WI38 (cell line): ENCODE results near the gene POLR1E.

Experiments
- H3K4me3 ChIP-seq: 2 replicates; pipeline ENCODE4 v1.5.1; 2011; ENCODE audit warnings: low read depth, mild to moderate bottlenecking, control low read depth, low read length
- TF ChIP-seq, protein P1 (sequence below): IDR thresholded peaks from 2 replicates; pipeline ENCODE4 v1.5.1; 2012; ENCODE audit warnings: low read depth, mild to moderate bottlenecking, control low read depth, low read length

The POLR1E gene

DNA sequence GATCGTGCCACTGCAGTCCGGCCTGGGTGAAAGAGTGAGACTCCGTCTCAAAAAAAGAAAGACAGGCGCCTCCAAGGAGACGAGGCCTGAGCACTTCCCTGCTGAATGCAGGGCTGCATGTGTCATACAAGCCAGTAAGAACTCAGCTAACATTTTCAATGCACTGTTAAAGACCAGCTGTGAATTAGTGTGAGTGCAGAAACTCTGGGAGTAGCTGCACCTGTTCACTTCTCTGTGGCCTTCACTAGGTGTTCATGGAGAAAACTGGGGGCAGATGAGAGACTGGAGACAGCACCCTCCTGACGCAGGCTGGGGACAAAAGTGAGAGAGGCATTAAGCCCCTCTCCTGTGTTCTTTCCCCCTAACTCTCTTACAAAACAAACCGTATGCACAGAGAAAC, 48.7 kb downstream of the POLR1E start:
- TF ChIP-seq, protein P1, sequence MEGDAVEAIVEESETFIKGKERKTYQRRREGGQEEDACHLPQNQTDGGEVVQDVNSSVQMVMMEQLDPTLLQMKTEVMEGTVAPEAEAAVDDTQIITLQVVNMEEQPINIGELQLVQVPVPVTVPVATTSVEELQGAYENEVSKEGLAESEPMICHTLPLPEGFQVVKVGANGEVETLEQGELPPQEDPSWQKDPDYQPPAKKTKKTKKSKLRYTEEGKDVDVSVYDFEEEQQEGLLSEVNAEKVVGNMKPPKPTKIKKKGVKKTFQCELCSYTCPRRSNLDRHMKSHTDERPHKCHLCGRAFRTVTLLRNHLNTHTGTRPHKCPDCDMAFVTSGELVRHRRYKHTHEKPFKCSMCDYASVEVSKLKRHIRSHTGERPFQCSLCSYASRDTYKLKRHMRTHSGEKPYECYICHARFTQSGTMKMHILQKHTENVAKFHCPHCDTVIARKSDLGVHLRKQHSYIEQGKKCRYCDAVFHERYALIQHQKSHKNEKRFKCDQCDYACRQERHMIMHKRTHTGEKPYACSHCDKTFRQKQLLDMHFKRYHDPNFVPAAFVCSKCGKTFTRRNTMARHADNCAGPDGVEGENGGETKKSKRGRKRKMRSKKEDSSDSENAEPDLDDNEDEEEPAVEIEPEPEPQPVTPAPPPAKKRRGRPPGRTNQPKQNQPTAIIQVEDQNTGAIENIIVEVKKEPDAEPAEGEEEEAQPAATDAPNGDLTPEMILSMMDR, result no peak
- no peak overlapping the region for H3K4me3 ChIP-seq

DNA sequence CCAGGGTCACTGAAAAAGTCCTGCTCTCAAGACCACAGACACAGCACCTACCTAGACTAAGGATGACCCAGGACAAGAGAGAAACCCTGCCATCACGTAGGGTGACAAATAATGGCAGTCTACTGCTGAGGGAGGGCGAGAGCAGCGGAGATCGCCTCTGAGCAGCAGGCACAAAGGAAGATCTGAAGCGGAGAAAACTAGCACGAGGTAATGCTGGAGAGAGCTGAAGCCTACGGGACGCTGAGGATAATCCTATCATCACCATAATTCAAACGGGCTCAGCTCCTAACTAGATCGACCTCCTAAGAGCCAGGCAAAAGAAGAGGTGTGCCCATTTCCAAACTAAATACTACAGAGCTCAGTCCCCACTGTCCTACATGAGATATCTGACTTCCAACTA, 49.2 kb downstream of the POLR1E start:
- no peak overlapping the region for H3K4me3 ChIP-seq
- TF ChIP-seq, protein P1, result no peak

DNA sequence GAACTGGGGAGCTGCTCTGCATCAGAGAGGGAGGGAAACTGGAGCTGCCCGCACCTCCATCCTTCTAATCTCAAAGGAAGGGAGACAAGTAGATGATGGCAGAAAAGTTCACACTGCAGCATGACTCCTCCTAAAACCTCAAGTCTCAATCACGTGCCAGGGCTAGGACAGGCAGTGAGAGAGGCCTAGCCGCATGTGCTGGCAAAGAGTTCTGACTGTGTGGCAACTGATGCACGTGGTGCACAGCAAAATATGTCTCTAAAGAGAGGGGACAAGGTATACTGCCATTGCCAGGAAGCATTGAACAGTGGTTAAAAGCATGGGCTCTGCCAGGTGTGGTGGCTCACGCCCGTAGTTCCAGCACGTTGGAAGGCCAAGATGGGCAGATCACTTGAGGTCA, 52.4 kb downstream of the POLR1E start:
- TF ChIP-seq, protein P1, result no peak
- no peak overlapping the region for H3K4me3 ChIP-seq

DNA sequence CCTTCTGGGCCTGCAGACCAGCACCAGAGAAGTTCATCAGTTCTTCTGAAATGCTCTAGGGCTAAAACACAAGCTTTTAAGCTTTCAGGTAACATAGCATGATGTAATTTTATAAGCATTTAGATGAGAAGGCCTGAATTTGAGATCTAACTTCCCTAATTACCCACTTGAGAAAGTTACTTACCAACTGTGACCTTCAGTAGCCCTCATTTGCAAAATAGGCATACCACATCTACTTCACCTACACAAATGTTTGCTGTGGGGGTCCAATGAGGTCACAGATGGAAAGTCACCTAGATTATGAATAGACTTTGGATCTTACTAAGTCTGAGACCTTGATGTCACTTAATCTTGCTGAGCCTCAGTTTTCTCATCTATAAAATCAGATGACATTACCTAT, 53.9 kb downstream of the POLR1E start:
- no peak overlapping the region for H3K4me3 ChIP-seq
- TF ChIP-seq, protein P1, result no peak

- TF ChIP-seq, protein P1, result no peak
- no peak overlapping the region for H3K4me3 ChIP-seq
These were observed 54.9 kb downstream of the POLR1E start for GRCh38 chr9:37540634-37541033.

DNA sequence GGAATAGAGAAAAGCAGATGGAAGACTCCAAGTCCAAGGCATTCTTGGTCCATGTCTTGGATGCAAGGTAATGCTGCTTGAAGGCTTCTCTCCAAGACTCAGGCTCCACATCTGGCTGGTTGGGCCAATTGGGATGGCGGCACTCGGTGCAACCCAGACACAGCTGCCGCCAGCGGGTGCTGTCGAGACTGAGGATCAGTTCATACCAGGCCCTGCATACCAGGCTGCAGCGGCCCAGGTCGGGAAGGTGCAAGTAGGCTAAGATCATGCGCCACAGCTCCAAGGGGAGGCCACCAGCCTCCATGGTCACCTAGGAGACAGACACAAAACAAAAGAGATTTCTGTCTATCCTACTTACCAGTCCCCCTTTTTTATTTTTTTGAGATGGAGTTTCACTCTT, 55.7 kb downstream of the POLR1E start:
- TF ChIP-seq, protein P1, result no peak
- H3K4me3 ChIP-seq, result no peak overlapping the region

DNA sequence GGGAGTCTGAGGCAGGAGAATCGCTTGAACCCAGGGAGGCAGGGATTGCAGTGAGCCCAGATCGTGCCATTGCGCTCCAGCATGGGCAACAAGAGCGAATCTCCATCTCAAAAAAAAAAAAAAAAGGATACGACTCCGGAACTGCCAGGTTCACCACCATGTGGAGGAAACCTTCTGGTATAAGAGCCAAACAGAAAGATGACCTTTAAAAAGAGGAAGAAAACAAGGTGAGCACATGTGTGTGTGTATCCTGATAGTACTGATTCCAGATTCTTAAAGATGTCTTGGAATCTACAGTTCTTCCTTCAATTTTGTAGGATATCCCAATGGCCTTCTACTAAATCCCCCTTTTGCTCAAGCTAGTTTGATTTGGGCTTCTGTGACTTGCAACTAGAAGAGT, 56.7 kb downstream of the POLR1E start:
- H3K4me3 ChIP-seq, result no peak overlapping the region
- TF ChIP-seq, protein P1, result no peak
